ENCODE results near the gene MYH14.

The MYH14 gene

GRCh38 chr19:50290011-50290410 lies 86.6 kb downstream of the MYH14 start:
- no peak for TF ChIP-seq POLR2A (IDR thresholded peaks at IDR 0.05; ENCODE audit: low read depth, low read length)
- DNase-seq (ENCODE audit: insufficient read length, low spot score) (no peak), FAIRE-seq (no peak)

- DNase-seq (ENCODE audit: insufficient read length, low spot score) (no peak), FAIRE-seq (no peak)
- TF ChIP-seq POLR2A (IDR thresholded peaks at IDR 0.05; ENCODE audit: low read depth, low read length), result no peak
Measured at GRCh38 chr19:50290775-50291174, 87.4 kb downstream of the MYH14 start.

DNA sequence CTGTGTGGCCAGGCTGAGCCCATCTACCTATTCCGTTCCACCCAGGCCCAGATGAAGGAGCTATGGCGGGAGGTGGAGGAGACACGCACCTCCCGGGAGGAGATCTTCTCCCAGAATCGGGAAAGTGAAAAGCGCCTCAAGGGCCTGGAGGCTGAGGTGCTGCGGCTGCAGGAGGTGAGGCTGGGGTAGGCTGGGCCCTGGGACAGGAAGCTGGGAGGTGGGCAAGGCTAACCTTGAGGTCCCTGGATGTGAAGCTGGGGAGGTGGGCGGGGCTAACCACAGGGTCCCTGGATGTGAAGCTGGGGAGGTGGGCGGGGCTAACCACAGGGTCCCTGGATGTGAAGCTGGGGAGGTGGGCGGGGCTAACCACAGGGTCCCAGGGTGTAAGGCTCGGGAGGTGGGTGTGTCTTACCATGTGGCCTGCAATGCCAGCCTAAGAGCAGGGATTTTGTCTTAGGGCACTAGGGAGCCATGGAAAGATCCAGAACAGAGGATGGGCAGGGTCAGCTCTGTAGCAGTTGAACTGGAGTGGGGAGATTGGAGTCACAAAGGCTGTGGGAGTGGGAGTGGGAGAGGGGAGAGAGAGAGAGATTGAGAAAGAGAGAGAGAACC lies 88.9 kb downstream of the MYH14 start:
- FAIRE-seq, result no peak
- TF ChIP-seq POLR2A (IDR thresholded peaks at IDR 0.05; ENCODE audit: low read depth, low read length), result no peak
- no peak for DNase-seq (ENCODE audit: insufficient read length, low spot score)

DNA sequence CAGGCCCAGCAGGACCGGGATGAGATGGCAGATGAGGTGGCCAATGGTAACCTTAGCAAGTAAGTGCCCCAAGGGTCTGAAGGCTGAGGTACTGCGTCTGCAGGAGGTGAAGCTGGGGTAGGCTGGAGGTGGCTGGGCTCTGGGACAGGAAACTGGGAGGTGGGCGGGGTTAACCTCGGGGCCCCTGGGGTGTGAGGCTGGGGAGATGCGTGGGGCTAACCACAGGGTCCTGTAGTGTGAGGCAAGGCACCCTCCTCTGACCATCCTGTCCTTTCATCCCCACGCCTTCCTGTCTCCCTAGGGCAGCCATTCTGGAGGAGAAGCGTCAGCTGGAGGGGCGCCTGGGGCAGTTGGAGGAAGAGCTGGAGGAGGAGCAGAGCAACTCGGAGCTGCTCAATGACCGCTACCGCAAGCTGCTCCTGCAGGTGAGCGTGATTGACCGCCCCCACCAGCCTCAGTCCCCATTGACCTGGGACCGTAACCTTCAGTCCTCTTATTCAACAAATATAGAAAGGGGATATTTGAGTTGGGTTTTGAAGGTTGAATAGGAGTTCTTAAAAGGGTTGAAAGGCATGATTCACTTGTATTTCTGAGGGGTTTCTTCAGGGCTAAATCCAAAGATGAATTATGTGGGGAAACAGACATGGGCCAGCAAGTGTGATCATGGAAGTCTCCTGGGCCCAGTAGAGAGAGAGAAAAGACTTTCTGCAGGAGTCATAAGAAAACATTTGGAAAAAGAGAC lies 90.0 kb downstream of the MYH14 start:
- FAIRE-seq (no peak), DNase-seq (ENCODE audit: insufficient read length, low spot score) (no peak)
- no peak for TF ChIP-seq POLR2A (IDR thresholded peaks at IDR 0.05; ENCODE audit: low read depth, low read length)

GRCh38 chr19:50300051-50300450 lies 96.6 kb downstream of the MYH14 start:
- TF ChIP-seq POLR2A (IDR thresholded peaks at IDR 0.05; ENCODE audit: low read depth, low read length), result no peak
- FAIRE-seq, result no peak
- DNase-seq (ENCODE audit: insufficient read length, low spot score), result no peak

DNA sequence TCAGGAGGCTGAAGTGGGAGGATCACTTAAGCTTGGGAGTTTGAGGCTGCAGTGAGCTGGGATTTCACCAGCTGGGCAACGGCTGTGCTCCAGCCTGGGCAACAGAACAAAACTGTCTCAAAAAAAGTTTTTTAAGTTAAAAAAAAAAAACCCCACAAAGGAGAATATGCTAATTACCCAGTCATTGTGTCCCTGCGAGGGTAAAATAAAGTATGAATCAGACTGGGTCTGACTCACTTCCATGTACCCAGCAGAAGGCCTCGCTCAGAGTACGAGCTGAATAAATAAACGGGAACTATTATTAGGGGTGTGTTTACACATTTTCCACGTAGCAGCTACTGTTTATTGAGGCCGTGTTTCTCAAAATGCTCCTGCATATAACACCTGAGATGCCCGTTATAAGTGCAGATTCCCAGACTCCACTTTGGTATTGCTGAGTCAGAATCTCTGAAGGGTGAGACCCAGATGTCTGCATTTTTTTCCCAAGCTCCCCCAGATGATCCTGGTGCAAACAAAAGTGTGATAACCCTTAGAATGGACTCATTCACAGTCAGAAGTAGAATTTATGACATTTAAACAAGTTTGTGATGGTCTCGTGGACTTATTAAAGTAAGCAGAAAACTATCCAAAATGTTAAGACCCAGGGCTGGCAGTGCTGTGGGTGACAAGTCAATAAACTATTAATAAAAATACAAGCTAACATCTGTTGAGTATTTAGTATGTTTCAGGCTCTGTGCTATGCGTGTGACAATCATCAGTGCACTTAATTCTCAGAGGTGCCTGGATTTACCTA lies 97.6 kb downstream of the MYH14 start:
- FAIRE-seq (peak; percentile 33), DNase-seq (ENCODE audit: insufficient read length, low spot score) (peak; percentile 85)
- no peak for TF ChIP-seq POLR2A (IDR thresholded peaks at IDR 0.05; ENCODE audit: low read depth, low read length)

GRCh38 chr19:50301607-50301971 lies 98.2 kb downstream of the MYH14 start:
- DNase-seq (ENCODE audit: insufficient read length, low spot score) (no peak), FAIRE-seq (no peak)
- no peak for TF ChIP-seq POLR2A (IDR thresholded peaks at IDR 0.05; ENCODE audit: low read depth, low read length)

DNA sequence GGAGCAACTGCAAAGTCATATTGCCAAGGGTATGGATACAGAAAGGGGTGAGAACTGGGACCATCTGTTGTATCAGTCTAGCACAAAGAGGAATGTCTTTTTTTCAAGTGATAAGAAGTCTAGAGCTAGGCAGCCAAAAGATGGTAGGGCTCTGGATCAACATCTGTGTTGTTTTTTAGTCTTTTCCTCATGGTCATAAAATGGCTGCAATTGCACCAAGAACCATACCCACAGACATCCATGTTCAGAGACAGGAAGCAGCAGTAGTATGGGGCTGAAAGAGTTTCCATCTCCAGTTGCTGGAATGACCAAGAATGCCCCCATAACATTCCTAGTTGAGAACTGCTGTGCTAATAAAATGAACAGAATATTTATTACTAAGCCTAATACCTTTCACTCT lies 100.1 kb downstream of the MYH14 start:
- FAIRE-seq, result no peak
- TF ChIP-seq POLR2A (IDR thresholded peaks at IDR 0.05; ENCODE audit: low read depth, low read length), result no peak

GRCh38 chr19:50308991-50309390 lies 105.6 kb downstream of the MYH14 start:
- no peak for DNase-seq (ENCODE audit: insufficient read length, low spot score)
- TF ChIP-seq POLR2A (IDR thresholded peaks at IDR 0.05; ENCODE audit: low read depth, low read length), result no peak
- no peak for FAIRE-seq

More for the DNA sequence above, 100.1 kb downstream of the MYH14 start:
- DNase-seq (ENCODE audit: insufficient read length, low spot score), result no peak

- no peak for TF ChIP-seq POLR2A (IDR thresholded peaks at IDR 0.05; ENCODE audit: low read depth, low read length)
- FAIRE-seq (no peak), DNase-seq (ENCODE audit: insufficient read length, low spot score) (no peak)
Measured at GRCh38 chr19:50309396-50310125, 106.1 kb downstream of the MYH14 start.

GRCh38 chr19:50310759-50311465 lies 107.5 kb downstream of the MYH14 start:
- FAIRE-seq, result no peak

DNA sequence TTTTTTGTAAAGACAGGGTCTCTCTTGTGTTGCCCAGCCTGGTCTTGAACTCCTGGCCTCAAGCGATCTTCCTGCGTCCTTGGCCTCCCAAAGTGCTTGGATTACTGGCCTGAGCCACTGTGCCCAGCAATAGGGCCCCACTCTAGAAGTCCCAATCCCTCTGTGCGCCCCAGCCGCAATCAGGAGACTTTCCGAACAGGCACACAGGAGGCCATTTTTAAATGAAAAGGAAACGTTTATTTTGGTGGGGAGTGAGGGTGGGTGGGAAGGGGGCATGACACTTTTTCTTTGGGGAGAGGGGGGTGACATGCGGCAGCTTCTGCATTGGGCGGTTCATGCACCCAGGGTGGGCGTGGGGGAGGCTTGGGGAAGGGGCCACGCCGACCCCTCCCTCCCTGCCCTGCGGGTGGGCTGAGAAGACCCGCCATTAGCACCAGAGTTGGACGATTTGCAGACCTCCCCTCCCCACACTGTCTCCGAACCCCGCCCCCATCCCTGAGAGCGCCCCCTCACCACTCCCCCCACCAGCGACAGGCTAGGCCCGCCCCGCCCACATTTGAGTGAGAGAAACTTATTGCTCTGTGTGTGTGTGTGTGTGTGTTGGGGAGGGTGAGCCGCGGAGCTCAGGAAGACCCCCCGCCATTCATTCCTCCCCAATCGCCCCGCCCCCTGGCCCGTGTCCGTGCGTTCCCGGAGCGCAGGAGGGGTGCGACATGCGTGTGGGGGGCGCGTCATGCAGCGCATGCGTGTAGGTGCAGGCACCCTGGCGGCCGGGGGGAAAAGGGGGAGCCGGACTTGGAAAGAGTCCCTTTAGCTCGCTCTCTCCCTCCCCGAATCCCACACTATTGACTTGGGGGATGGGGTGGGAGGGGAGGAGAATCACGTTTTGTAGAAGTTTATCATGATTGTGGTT lies 108.6 kb downstream of the MYH14 start:
- 0 out of 2 replicates have a peak, but pooled peaks have one; percentile 25 for TF ChIP-seq POLR2A (IDR thresholded peaks at IDR 0.05; ENCODE audit: low read depth, low read length)
- FAIRE-seq, result no peak
- DNase-seq (ENCODE audit: insufficient read length, low spot score), result no peak

More at GRCh38 chr19:50310759-50311465, 107.5 kb downstream of the MYH14 start:
- TF ChIP-seq POLR2A (IDR thresholded peaks at IDR 0.05; ENCODE audit: low read depth, low read length), result no peak
- DNase-seq (ENCODE audit: insufficient read length, low spot score), result no peak
